ENCODE measurements around the gene EXT2.

The EXT2 gene

DNA sequence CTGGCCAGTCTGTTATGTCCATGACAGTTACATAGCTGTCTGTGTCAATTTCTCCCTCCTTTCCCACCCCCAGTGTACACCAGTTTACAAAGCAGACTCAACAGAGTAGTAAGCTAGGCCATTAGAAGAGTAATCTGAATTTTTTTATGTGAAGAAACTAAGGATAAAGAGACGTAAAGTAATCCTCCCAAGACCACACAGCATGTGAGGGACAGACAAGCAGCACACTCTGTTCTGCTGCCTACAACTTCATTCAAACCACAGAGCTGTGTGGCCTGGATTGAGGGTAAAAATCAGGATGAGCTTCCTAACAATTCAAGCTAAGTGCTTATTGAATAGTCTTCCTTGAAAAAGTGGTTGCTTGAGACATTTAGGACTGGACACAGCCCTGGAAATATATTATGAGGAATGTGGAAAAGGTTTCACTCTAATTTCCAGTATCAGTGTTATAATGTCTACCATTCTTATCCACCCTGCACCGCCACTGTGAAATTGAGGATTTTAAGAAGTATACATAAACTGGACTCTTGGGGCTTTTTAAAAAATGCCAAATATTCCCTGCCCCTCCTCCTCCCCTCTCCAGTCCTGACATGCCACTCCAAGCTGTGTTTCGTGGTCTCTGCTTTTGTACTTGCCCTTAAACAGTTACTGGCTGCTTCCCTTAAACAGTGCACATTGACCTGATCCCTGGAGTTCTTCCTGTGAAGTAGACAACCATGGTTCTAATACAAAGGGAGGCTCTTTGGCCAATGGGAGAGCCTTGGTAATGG is 40.9 kb downstream of the EXT2 start:
- TF ChIP-seq, protein P1, sequence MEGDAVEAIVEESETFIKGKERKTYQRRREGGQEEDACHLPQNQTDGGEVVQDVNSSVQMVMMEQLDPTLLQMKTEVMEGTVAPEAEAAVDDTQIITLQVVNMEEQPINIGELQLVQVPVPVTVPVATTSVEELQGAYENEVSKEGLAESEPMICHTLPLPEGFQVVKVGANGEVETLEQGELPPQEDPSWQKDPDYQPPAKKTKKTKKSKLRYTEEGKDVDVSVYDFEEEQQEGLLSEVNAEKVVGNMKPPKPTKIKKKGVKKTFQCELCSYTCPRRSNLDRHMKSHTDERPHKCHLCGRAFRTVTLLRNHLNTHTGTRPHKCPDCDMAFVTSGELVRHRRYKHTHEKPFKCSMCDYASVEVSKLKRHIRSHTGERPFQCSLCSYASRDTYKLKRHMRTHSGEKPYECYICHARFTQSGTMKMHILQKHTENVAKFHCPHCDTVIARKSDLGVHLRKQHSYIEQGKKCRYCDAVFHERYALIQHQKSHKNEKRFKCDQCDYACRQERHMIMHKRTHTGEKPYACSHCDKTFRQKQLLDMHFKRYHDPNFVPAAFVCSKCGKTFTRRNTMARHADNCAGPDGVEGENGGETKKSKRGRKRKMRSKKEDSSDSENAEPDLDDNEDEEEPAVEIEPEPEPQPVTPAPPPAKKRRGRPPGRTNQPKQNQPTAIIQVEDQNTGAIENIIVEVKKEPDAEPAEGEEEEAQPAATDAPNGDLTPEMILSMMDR (IDR thresholded peaks at IDR 0.05; ENCODE audit: low read depth, low read length) = no peak
- H3K4me3 ChIP-seq (replicated peaks in 1 of 2; ENCODE audit: low read depth in 2 of 2, low read length in 2 of 2) = no peak overlapping the region
- DNase-seq (ENCODE audit: low read depth in 2 of 2) = no peak

DNA sequence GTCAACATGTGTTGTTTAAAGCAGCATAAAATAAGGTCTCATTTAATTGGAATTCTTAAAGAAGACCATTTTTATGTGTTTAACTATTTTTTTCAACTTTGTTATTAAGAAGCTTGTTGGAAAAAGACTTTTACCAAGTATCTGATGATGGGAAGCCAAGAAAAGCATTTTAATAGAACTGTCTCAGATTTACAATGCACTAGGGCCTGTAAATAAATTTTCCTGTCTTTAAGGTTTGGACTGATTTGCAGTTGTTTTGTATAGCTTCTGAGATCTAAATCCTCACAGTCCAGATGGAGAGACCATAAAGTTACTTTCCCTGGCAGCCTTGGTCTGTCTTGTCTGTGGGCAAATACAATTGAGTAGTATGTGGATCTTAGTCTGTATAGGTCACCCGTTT is 41.6 kb downstream of the EXT2 start:
- H3K4me3 ChIP-seq (replicated peaks in 1 of 2; ENCODE audit: low read depth in 2 of 2, low read length in 2 of 2) = no peak overlapping the region
- TF ChIP-seq, protein P1 (IDR thresholded peaks at IDR 0.05; ENCODE audit: low read depth, low read length) = no peak
- DNase-seq (ENCODE audit: low read depth in 2 of 2) = no peak

DNA sequence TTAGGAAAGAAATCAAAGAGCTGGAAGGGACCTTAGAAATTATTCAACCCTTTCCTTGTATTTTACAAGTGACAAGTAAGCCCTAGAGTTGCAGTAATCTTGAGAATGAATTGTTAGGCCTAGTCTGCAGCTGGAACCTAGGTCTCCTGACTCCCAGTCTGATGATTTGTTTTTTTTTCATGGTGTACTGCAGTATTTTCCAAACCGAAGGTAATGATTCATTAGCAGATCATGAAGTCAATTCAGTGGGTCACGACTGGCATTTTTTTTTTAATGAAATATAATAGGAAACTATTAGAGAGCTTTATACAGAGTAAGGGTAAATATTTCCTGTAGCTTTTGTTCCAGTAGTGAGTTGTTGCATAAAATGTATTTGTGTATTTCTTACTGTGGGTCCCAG is 42.8 kb downstream of the EXT2 start:
- TF ChIP-seq, protein P1 (IDR thresholded peaks at IDR 0.05; ENCODE audit: low read depth, low read length) = no peak
- DNase-seq (ENCODE audit: low read depth in 2 of 2) = peak in 1 of 2 donors; percentile 62

DNA sequence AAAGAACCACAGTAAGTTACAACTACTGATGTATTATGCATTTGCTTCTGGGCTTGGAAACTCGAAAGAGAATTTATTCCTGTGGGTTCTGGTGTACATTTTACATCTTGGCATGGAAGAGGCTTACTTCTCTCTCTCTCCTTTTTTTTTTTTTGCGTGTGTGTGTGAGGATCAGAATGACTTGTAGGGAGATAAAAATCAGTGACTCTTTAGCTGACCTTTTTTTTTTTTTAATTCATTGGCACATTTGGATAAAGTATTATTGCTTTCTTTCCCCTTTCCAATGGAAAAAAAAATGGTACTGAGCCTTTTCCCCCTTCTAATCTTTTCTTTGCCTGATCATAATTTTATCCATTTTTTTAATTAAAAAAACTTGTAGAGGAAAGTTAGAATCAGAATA is 43.5 kb downstream of the EXT2 start:
- TF ChIP-seq, protein P1 (IDR thresholded peaks at IDR 0.05; ENCODE audit: low read depth, low read length) = no peak
- no peak overlapping the region for H3K4me3 ChIP-seq (replicated peaks in 1 of 2; ENCODE audit: low read depth in 2 of 2, low read length in 2 of 2)
- no peak for DNase-seq (ENCODE audit: low read depth in 2 of 2)

More for the DNA sequence above, 42.8 kb downstream of the EXT2 start:
- H3K4me3 ChIP-seq (replicated peaks in 1 of 2; ENCODE audit: low read depth in 2 of 2, low read length in 2 of 2) = no peak overlapping the region

DNA sequence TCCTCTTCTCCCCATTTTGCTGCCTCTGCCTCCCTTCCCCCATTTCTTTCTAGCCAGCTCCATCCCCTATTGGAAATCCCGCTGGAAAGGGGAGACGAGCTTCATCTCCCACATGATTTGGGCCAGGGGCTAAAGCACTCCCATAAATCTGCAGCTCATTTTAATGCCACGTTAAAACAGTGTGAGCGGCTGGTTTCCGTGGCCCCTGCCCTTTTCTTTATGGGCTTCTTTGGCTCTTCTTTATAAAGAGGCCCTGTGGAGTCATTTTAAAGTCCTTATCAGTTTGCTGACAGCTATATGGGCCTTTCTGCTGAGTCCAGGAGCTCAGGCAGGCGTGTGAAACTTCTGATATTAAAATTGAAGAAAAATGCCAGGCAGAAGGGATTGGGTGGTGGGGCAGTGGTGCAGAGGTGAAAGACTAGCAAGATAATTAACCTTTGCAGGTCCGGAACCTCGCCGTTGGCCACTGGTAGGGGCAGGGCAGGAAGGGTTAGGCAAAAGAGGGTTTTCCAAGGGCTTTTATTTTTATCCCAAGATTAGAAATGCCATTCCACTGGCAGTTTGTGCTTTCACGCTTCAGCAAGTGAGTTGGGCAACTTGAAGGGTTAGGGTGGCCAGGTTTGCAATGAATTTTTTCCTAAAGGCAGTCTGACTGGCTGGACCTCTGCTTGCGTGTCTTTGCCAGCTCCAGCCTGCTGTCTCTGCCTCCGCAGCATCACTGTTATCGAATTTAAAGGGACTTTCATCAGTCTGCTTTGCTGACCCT is 44.3 kb downstream of the EXT2 start:
- DNase-seq (ENCODE audit: low read depth in 2 of 2) = no peak
- TF ChIP-seq, protein P1 (IDR thresholded peaks at IDR 0.05; ENCODE audit: low read depth, low read length) = no peak
- no peak overlapping the region for H3K4me3 ChIP-seq (replicated peaks in 1 of 2; ENCODE audit: low read depth in 2 of 2, low read length in 2 of 2)

DNA sequence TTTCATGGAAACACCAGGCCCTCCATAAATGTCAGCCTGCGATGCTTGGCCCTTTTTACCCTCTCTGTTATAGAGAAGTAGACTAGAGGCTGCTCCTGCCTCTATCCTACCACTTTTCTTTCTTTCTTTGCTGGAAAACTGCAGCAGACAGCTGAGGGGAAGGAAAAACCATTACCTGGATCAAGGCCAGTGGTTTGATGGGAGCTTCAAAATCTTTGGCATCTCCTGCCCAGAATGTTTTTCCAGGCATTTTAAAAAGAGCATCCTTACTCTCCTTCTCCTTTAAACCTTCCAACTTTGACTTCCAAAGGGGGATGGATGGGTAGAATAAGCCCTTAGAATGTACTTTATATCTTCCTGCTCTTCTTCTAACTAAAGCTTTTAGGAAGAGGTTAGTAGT is 44.9 kb downstream of the EXT2 start:
- no peak for DNase-seq (ENCODE audit: low read depth in 2 of 2)
- TF ChIP-seq, protein P1 (IDR thresholded peaks at IDR 0.05; ENCODE audit: low read depth, low read length) = no peak
- H3K4me3 ChIP-seq (replicated peaks in 1 of 2; ENCODE audit: low read depth in 2 of 2, low read length in 2 of 2) = no peak overlapping the region

All from cardiac fibroblast (primary cell).